Mesendoderm (in vitro differentiated cells): ENCODE data around the gene STARD5.
A peak's percentile ranks its signal among the peaks of the same experiment; 100 is the strongest.

Experiments used
- DNase-seq: peaks from one replicate; pipeline ENCODE4 v3.0.0; 2013
- H2AK5ac ChIP-seq: 2 replicates; pipeline ENCODE4 v1.6.1; 2013; ENCODE audit warnings: low read length, inconsistent platforms
- H2BK120ac ChIP-seq: 2 replicates; pipeline ENCODE4 v1.6.1; 2013; ENCODE audit warnings: low read depth, mild to moderate bottlenecking, low read length, moderate library complexity, mixed read lengths
- H2BK15ac ChIP-seq: replicated peaks from 2 replicates; pipeline ENCODE4 v1.6.1; 2013; ENCODE audit warnings: low read depth, mild to moderate bottlenecking, moderate library complexity
- H2BK5ac ChIP-seq: 2 replicates; pipeline ENCODE4 v1.6.1; 2013; ENCODE audit warnings: low read length, inconsistent platforms
- H3K18ac ChIP-seq: 2 replicates; pipeline ENCODE4 v1.6.1; 2013; ENCODE audit warnings: mild to moderate bottlenecking, low read length, mixed read lengths
- H3K23ac ChIP-seq: one replicate; pipeline ENCODE4 v1.6.1; 2013; ENCODE audit warnings: low read length
- H3K27ac ChIP-seq: 2 replicates; pipeline ENCODE4 v1.5.1; 2013; ENCODE audit warnings: low read depth, mild to moderate bottlenecking, inconsistent platforms, low read length, moderate library complexity
- H3K27me3 ChIP-seq: 2 replicates; pipeline ENCODE4 v1.6.1; 2013; ENCODE audit warnings: low read length, control low read depth, mild to moderate bottlenecking, inconsistent platforms; ENCODE audit not compliant: insufficient read depth, poor library complexity
- H3K36me3 ChIP-seq: 2 replicates; pipeline ENCODE4 v1.6.1; 2013; ENCODE audit warnings: low read length, inconsistent platforms; ENCODE audit not compliant: control insufficient read depth, insufficient read depth
- H3K4ac ChIP-seq: one replicate; pipeline ENCODE4 v1.6.1; 2013; ENCODE audit warnings: low read depth, mild to moderate bottlenecking, low read length, moderate library complexity
- H3K4me1 ChIP-seq: 2 replicates; pipeline ENCODE4 v1.6.1; 2013; ENCODE audit warnings: low read depth, low read length, inconsistent platforms; ENCODE audit not compliant: control insufficient read depth
- H3K4me2 ChIP-seq: 2 replicates; pipeline ENCODE4 v1.6.1; 2013; ENCODE audit warnings: low read length
- H3K4me3 ChIP-seq: 2 replicates; pipeline ENCODE4 v1.5.1; 2013; ENCODE audit warnings: mild to moderate bottlenecking, low read length
- H3K56ac ChIP-seq: one replicate; pipeline ENCODE4 v1.6.1; 2013; ENCODE audit warnings: low read length
- H3K79me1 ChIP-seq: 2 replicates; pipeline ENCODE4 v1.6.1; 2013; ENCODE audit warnings: low read length, inconsistent platforms
- H3K79me2 ChIP-seq: 2 replicates; pipeline ENCODE4 v1.6.1; 2013; ENCODE audit warnings: mild to moderate bottlenecking, low read length; ENCODE audit not compliant: control insufficient read depth, insufficient read depth
- H3K9ac ChIP-seq: 2 replicates; pipeline ENCODE4 v1.6.1; 2013; ENCODE audit warnings: low read length, inconsistent platforms
- H4K5ac ChIP-seq: one replicate; pipeline ENCODE4 v1.6.1; 2013; ENCODE audit warnings: low read length
- H4K8ac ChIP-seq: one replicate; pipeline ENCODE4 v1.6.1; 2013; ENCODE audit warnings: low read depth, mild to moderate bottlenecking, control low read depth, low read length, moderate library complexity
- WGBS: extraction: QIAGEN DNeasy Blood & Tissue Kit; methylation state at CpG from one replicate; pipeline ENCODE4 v1.1.7; 2013; ENCODE audit warnings: low lambda C conversion rate, missing lambda C conversion rate; ENCODE audit not compliant: insufficient coverage; ENCODE audit errors: extremely low coverage; 5-methylcytosine and 5-hydroxymethylcytosine counted together

STARD5 gene

GRCh38 chr15:81278306-81279029, 45.5 kb downstream of the STARD5 start:
- no peaks in the 10 kb centered on the region for H3K4me1 ChIP-seq
- no CpG with 5 or more reads among the region's 6 CpGs for WGBS

GRCh38 chr15:81277851-81278250, 46.1 kb downstream of the STARD5 start:
- Histone ChIP-seq H2BK15ac (no peak overlapping the region), H3K4me3 (no peak overlapping the region), H3K4ac (no peak overlapping the region), H3K4me2 (no peak overlapping the region), H3K4me1 (no peaks in the 10 kb centered on the region), H3K36me3 (no peaks in the 10 kb centered on the region), H3K27me3 (no peaks in the 10 kb centered on the region), H3K18ac (no peak overlapping the region), H3K27ac (no peak overlapping the region), H3K79me1 (no peaks in the 10 kb centered on the region), H4K8ac (no peak overlapping the region), H2BK5ac (no peak overlapping the region), H2BK120ac (no peak overlapping the region), H3K56ac (no peak overlapping the region), H3K79me2 (no peaks in the 10 kb centered on the region), H4K5ac (no peak overlapping the region), H2AK5ac (no peak overlapping the region), H3K23ac (no peak overlapping the region), H3K9ac (no peak overlapping the region)
- no peak for DNase-seq
- WGBS: no CpG with 5 or more reads among the region's 2 CpGs

More at GRCh38 chr15:81278306-81279029, 45.5 kb downstream of the STARD5 start:
- H3K4me3 ChIP-seq: no peak overlapping the region
- no peaks in the 10 kb centered on the region for H3K79me1 ChIP-seq
- H2BK5ac ChIP-seq: no peak overlapping the region
- no peak overlapping the region for H3K56ac ChIP-seq
- no peak for DNase-seq
- no peak overlapping the region for H2AK5ac ChIP-seq
- H3K9ac ChIP-seq: no peak overlapping the region
- no peaks in the 10 kb centered on the region for H3K36me3 ChIP-seq
- H3K4ac ChIP-seq: no peak overlapping the region
- H3K4me2 ChIP-seq: no peak overlapping the region
- H3K23ac ChIP-seq: no peak overlapping the region
- H3K18ac ChIP-seq: no peak overlapping the region
- no peaks in the 10 kb centered on the region for H3K27me3 ChIP-seq
- no peak overlapping the region for H4K5ac ChIP-seq
- no peaks in the 10 kb centered on the region for H3K79me2 ChIP-seq
- H2BK120ac ChIP-seq: no peak overlapping the region
- no peak overlapping the region for H2BK15ac ChIP-seq
- H4K8ac ChIP-seq: no peak overlapping the region
- no peak overlapping the region for H3K27ac ChIP-seq

GRCh38 chr15:81276967-81277366, 47.0 kb downstream of the STARD5 start:
- Histone ChIP-seq H4K8ac (no peak overlapping the region), H3K27me3 (no peaks in the 10 kb centered on the region), H3K56ac (no peak overlapping the region), H3K18ac (no peak overlapping the region), H3K4me1 (no peaks in the 10 kb centered on the region), H2AK5ac (no peak overlapping the region), H3K36me3 (no peaks in the 10 kb centered on the region), H2BK15ac (no peak overlapping the region), H3K4me2 (no peak overlapping the region), H2BK5ac (no peak overlapping the region), H3K23ac (no peak overlapping the region), H3K27ac (no peak overlapping the region), H3K9ac (no peak overlapping the region), H3K4me3 (no peak overlapping the region), H2BK120ac (no peak overlapping the region), H3K4ac (no peak overlapping the region), H4K5ac (no peak overlapping the region), H3K79me1 (no peaks in the 10 kb centered on the region), H3K79me2 (no peaks in the 10 kb centered on the region)
- no CpG with 5 or more reads among the region's 2 CpGs for WGBS
- DNase-seq: no peak

GRCh38 chr15:81275711-81276392, 48.1 kb downstream of the STARD5 start:
- Histone ChIP-seq H3K18ac (no peak overlapping the region), H3K27me3 (no peaks in the 10 kb centered on the region), H3K4me2 (no peak overlapping the region), H3K36me3 (no peaks in the 10 kb centered on the region), H3K4me3 (no peak overlapping the region), H2BK15ac (no peak overlapping the region), H2BK120ac (no peak overlapping the region), H3K23ac (no peak overlapping the region), H2BK5ac (no peak overlapping the region), H3K56ac (no peak overlapping the region), H3K9ac (no peak overlapping the region), H2AK5ac (no peak overlapping the region), H3K27ac (no peak overlapping the region), H4K5ac (no peak overlapping the region), H3K79me2 (no peaks in the 10 kb centered on the region), H4K8ac (no peak overlapping the region), H3K4me1 (no peaks in the 10 kb centered on the region), H3K79me1 (no peaks in the 10 kb centered on the region), H3K4ac (no peak overlapping the region)
- no peak for DNase-seq
- no CpG with 5 or more reads among the region's 3 CpGs for whole genome bisulfite sequencing

- Histone ChIP-seq H3K27me3 (no peaks in the 10 kb centered on the region), H2BK15ac (no peak overlapping the region)
- WGBS: no CpG with 5 or more reads among the region's 11 CpGs
Measured at GRCh38 chr15:81274931-81275707, 48.8 kb downstream of the STARD5 start.

More at GRCh38 chr15:81274931-81275707, 48.8 kb downstream of the STARD5 start:
- no peak overlapping the region for H3K4me3 ChIP-seq
- H3K4me2 ChIP-seq: no peak overlapping the region
- no peak overlapping the region for H3K27ac ChIP-seq
- H3K23ac ChIP-seq: no peak overlapping the region
- no peak overlapping the region for H2AK5ac ChIP-seq
- H4K5ac ChIP-seq: no peak overlapping the region
- H3K4me1 ChIP-seq: no peaks in the 10 kb centered on the region
- H4K8ac ChIP-seq: no peak overlapping the region
- H3K79me1 ChIP-seq: no peaks in the 10 kb centered on the region
- no peaks in the 10 kb centered on the region for H3K79me2 ChIP-seq
- H3K18ac ChIP-seq: no peak overlapping the region
- H3K9ac ChIP-seq: no peak overlapping the region
- no peak overlapping the region for H3K56ac ChIP-seq
- H2BK120ac ChIP-seq: no peak overlapping the region
- DNase-seq: peak; percentile 96
- H3K4ac ChIP-seq: no peak overlapping the region
- H2BK5ac ChIP-seq: no peak overlapping the region
- no peaks in the 10 kb centered on the region for H3K36me3 ChIP-seq
